Measurements from ENCODE around the gene IVL.

The IVL gene

GRCh38 chr1:152946651-152947256, 38.4 kb downstream of the IVL start, which contains the start of gene SPRR5:
Gene SPRR5 (plus strand): TSS chr1:152947206. CDS start chr1:152948555, 1,349 bp downstream.
- no peak for DNase-seq (ENCODE audit: low read depth)

- no peak for DNase-seq (ENCODE audit: low read depth)
Observed at GRCh38 chr1:152951711-152952110, 43.4 kb downstream of the IVL start.

- no peak for DNase-seq (ENCODE audit: low read depth)
Observed at GRCh38 chr1:152953761-152954160, 45.4 kb downstream of the IVL start.

- no peak for DNase-seq (ENCODE audit: low read depth)
Observed at GRCh38 chr1:152954436-152954835, 46.1 kb downstream of the IVL start.

GRCh38 chr1:152957561-152957960, 49.2 kb downstream of the IVL start:
- DNase-seq (ENCODE audit: low read depth) = no peak

GRCh38 chr1:152959273-152959672, 50.9 kb downstream of the IVL start:
- DNase-seq (ENCODE audit: low read depth) = no peak

- DNase-seq (ENCODE audit: low read depth) = no peak
Observed at GRCh38 chr1:152959801-152960451, 51.6 kb downstream of the IVL start.

- DNase-seq (ENCODE audit: low read depth) = no peak
Observed at GRCh38 chr1:152960452-152961044, 52.2 kb downstream of the IVL start.
